ENCODE measurements around the gene ZNF860.

Gene ZNF860

DNA sequence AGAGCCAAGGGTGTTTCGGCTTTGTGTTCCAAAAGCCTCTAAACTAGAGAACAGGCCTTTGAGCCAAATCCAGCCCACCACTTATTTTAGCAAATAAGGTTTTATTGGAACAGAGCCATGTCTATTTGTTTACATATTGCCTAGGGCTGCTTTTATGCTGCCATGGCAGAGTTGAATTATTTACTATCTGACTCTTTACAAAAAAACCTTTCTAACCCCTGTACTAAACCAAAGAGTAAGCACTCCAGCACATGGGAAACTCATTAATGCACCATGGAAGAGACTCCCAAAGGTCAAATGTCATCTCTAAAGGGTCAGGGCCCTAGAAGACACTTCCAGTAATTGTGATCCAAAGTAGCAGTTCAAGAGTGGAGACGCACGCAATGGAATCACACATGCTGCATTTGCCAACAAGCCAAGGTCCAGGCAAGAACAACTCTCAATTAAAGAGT lies 22.8 kb upstream of the ZNF860 start:
- ChIA-PET CTCF (no interaction called here), POLR2A (no interaction called here)
- DNase-seq (ENCODE audit: extremely low spot score): no peak
- TF ChIP-seq, protein P1, sequence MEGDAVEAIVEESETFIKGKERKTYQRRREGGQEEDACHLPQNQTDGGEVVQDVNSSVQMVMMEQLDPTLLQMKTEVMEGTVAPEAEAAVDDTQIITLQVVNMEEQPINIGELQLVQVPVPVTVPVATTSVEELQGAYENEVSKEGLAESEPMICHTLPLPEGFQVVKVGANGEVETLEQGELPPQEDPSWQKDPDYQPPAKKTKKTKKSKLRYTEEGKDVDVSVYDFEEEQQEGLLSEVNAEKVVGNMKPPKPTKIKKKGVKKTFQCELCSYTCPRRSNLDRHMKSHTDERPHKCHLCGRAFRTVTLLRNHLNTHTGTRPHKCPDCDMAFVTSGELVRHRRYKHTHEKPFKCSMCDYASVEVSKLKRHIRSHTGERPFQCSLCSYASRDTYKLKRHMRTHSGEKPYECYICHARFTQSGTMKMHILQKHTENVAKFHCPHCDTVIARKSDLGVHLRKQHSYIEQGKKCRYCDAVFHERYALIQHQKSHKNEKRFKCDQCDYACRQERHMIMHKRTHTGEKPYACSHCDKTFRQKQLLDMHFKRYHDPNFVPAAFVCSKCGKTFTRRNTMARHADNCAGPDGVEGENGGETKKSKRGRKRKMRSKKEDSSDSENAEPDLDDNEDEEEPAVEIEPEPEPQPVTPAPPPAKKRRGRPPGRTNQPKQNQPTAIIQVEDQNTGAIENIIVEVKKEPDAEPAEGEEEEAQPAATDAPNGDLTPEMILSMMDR (IDR thresholded peaks at IDR 0.05; ENCODE audit: control extremely low read depth, extremely low read depth, low read depth, missing control alignments): no peak

DNA sequence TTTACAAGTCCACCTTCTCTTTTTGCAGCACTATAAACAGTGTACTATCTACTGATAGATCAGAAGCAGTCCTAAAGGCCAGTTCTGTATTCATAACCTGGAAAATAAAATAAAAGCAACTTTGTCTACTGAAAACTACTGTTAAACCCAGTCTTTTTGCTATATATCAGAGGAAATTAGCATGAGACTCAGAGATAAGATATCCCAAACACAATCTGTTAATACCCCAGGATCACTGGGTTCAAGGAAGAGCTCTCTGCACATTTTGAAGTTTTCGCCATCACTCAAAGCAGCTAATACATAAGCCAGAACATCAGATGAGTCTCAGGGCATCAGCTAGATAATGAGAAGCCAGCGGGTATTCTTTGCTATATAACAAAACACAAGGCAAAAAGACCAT lies 22.3 kb upstream of the ZNF860 start:
- CTCF ChIA-PET: no interaction called here
- TF ChIP-seq, protein P1 (IDR thresholded peaks at IDR 0.05; ENCODE audit: control extremely low read depth, extremely low read depth, low read depth, missing control alignments): no peak
- POLR2A ChIA-PET: no interaction called here
- no peak for DNase-seq (ENCODE audit: extremely low spot score)

DNA sequence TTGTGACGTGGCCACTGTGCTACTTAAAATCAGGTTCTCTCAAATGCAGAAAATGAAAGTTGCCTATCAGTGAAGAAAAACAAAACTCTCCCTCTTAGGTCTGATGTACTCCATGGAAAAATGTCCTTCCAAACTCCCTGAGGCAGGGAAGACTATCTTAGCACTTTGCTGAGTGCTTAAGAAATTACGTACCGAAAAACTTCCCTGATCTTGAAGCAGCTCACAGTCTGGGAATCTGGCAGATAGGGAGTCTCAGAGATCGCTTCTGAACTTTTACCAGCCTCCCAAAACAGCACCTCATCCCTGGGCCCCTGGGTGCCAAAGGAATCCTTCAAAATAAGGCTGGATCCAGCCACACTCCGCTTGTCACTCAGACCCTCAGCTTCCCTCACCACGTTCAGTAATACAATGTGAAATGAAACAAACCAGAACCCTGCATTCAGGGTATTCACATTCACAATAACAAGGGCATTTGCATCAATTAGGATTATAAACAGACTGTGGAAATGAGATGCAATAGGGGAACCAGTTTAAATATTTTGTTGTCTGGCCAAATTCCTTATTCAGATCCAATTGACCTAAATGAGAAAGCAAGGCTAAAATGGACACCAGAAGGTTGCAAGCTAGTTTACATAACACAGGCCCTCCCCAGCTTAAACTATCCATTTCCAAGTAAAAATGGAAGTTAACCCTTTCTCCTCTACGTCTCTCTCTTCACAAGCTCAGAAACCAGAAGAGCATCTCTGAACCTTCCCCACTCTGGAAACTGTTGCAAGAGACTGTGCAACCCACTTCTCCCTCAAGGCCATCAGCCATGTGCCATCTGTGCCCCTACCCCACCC lies 21.4 kb upstream of the ZNF860 start:
- no peak for DNase-seq (ENCODE audit: extremely low spot score)
- TF ChIP-seq, protein P1 (IDR thresholded peaks at IDR 0.05; ENCODE audit: control extremely low read depth, extremely low read depth, low read depth, missing control alignments): no peak
- ChIA-PET CTCF (interaction anchor here (0.9 to 1.7 kb wide), 4 partner anchors 9 to 184 kb away, joined by 3 to 5 read pairs (median 4); no protein-coding TSS in a partner anchor), POLR2A (no interaction called here)

DNA sequence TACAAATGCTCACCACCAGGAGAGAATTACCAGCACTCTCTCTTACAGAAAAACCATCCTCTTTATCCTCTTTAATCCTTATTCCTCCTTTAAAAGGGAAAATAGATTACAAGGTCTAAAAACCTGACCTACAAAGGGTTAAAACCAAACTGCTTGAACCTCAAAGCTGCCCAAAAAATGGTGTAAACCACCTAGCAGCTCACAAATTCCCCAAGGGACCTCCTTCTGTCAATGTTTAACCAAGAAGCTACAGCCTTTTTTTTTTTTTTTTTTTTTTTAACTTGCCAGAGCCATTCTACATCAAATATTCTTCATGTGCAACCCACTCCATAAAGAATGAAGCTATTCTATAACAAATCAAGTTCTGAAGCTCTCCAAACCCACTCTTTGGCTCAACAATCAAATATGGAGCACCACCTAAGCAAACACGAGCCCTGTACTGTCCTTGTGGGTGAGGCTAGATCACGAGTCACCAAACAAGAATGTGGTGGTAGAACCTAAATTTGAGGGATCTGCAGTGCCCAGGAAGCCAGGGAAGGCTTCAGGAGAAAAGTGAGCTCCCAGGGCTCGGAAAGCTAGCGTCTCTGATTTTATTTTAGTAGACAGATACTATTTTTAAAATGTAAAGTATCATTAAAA lies 20.6 kb upstream of the ZNF860 start:
- TF ChIP-seq, protein P1 (IDR thresholded peaks at IDR 0.05; ENCODE audit: control extremely low read depth, extremely low read depth, low read depth, missing control alignments): no peak
- DNase-seq (ENCODE audit: extremely low spot score): peak; percentile 28
- ChIA-PET CTCF (interaction anchor here (0.9 to 1.7 kb wide), 4 partner anchors 9 to 183 kb away, joined by 3 to 5 read pairs (median 4); no protein-coding TSS in a partner anchor), POLR2A (no interaction called here)

DNA sequence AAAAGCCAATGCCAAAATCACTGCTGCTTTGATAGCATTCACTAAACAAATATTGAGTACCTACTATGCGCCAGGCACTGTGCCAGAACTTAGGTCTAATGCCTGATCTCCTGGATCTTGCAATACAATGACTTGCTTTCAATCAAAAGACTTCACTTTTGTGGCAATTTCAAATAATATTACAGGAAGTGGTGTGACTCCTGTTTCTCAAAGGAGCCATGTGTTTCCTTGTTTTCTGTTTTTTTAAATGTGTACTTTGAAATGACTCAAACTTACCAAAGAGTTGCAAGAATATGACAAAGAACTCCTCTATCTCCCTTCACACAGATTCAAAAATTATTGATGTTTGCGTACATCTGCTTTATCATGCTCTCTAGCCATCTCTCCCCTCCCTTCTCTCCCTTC lies 18.7 kb upstream of the ZNF860 start:
- ChIA-PET POLR2A (no interaction called here), CTCF (no interaction called here)
- TF ChIP-seq, protein P1 (IDR thresholded peaks at IDR 0.05; ENCODE audit: control extremely low read depth, extremely low read depth, low read depth, missing control alignments): no peak
- no peak for DNase-seq (ENCODE audit: extremely low spot score)

DNA sequence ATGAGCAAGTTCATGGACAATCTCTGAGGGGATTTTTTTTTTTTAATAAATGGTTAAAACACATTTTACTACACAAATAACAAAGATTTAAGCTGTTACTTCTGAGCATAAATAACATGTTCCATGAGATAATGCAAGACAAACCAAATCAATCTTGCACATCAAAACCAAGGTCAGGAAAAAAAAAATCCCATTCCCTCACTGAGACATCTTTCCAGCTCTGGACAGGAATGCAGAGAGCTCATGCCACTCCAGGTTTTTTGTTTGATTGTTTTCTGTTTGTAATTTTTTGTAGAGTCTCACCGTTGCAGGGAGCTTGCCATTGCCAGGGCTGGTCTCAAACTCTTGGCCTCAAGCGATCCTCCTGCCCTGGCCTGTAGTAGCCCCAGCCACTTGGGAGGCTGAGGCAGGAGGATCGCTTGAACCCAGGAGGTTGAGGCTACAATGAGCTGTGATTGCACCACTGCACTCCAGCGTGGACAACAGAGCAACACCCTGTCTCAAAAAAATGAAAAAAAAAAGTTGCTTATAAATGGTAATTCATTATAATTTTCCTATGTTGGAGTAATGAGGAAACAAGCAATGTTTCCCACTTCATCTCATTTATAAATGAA lies 14.5 kb upstream of the ZNF860 start:
- ChIA-PET CTCF (interaction anchor here (1.2 to 1.6 kb wide), 2 partner anchors 9 to 16 kb away, joined by 4 to 7 read pairs; no protein-coding TSS in a partner anchor), POLR2A (no interaction called here)
- DNase-seq (ENCODE audit: extremely low spot score): no peak
- TF ChIP-seq, protein P1 (IDR thresholded peaks at IDR 0.05; ENCODE audit: control extremely low read depth, extremely low read depth, low read depth, missing control alignments): no peak

Data from GM10248 (cell line).